ENCODE results near the gene SHMT2. TPM values are rescaled to one million over a fixed set of nuclear protein-coding genes. Genes with fewer than 3 reads are reported as not detected.

The SHMT2 gene
- total and polyA plus RNA-seq, 2 of the 13 experiments (the other 11 are each of a cell fraction or from before 2014, with no cell fraction given) = 181 to 393 TPM

- DNase-seq (ENCODE audit: low spot score) = no peak
- no peak for ATAC-seq
- no peak overlapping the region for H3K4me2 ChIP-seq (ENCODE audit: low read depth, low read length)
- FAIRE-seq = no peak
- no peaks in the 10 kb centered on the region for H4K20me1 ChIP-seq (ENCODE audit: insufficient read depth, low read length)
- peaks cover 53% of the 10 kb centered on the region for H3K4me1 ChIP-seq (ENCODE audit: insufficient read depth, low read length)
- no peaks in the 10 kb centered on the region for H3K9me3 ChIP-seq (ENCODE audit: low read length)
- CTCF ChIA-PET (ENCODE audit: low intra/inter-chr PET ratio, low total read pairs) = no interaction called here
- intact Hi-C loops (cut with micrococcal nuclease; ENCODE audit: unreplicated experiment) = no loop called here
- H3K27me3 ChIP-seq (ENCODE audit: control insufficient read depth in 1 of 2, insufficient read depth in 2 of 2, low read length in 2 of 2) = peaks cover 20 to 84% of the 10 kb centered on the region in 2 experiments; a peak in 4 of 5 replicates
- BruUV-seq (replicated peaks) = no TSS peak
- H3K36me3 ChIP-seq (replicated peaks in 1 of 2; ENCODE audit: control insufficient read depth in 1 of 2, insufficient read depth in 2 of 2, low read length in 2 of 2) = no peaks in the 10 kb centered on the region
- in situ Hi-C loops (cut with HindIII; ENCODE audit: extremely low pct_ligation_motif_present, low pct_unique_long_range_greater_than_20kb) = no loop called here
- H3K79me2 ChIP-seq (ENCODE audit: insufficient read depth, low read length) = no peaks in the 10 kb centered on the region
- H3K4me3 ChIP-seq (replicated peaks in 1 of 3; ENCODE audit: insufficient read depth in 1 of 3, low read depth in 2 of 3, low read length in 3 of 3) = no peak overlapping the region
- no peak for TF ChIP-seq MYPOP (CRISPR knock-in tag; IDR thresholded peaks at IDR 0.05)
- no peak for TF ChIP-seq ZNF713 (CRISPR knock-in tag; IDR thresholded peaks at IDR 0.05)
- no peak for TF ChIP-seq HNRNPLL (IDR thresholded peaks at IDR 0.05; ENCODE audit: low read depth, low read length, poor library complexity, severe bottlenecking)
- no peak for TF ChIP-seq POGK (CRISPR knock-in tag; conservative IDR thresholded peaks at IDR 0.05)
- TF ChIP-seq ZNF205 (CRISPR knock-in tag; IDR thresholded peaks at IDR 0.05) = no peak
- no peak for TF ChIP-seq FOXO1 (CRISPR knock-in tag; IDR thresholded peaks at IDR 0.05)
- 28% methylated on average over 1 of the region's 1 CpG for WGBS (ENCODE audit: low lambda C conversion rate)
- no peak overlapping the region for H3K9ac ChIP-seq (ENCODE audit: insufficient read depth, low read depth, low read length)
- no peak overlapping the region for H3K27ac ChIP-seq (ENCODE audit: extremely low read length, insufficient read depth, low read length)
- H2AFZ ChIP-seq (ENCODE audit: low read length) = no peak overlapping the region
- POLR2A ChIA-PET = interaction anchor here (1.6 kb wide), 1 partner anchor 9 kb away, joined by 6 read pairs; the partner anchor contains the start of gene SHMT2
Observed at GRCh38 chr12:57220770-57221168, 8.7 kb upstream of the SHMT2 start.

All from HepG2 (cell line).